Upper lobe of left lung (tissue), 4 donors: ENCODE data around the gene AIMP1.

ENCODE experiments used
- EP300 ChIP-seq, 4 donors: sonication (generic); formaldehyde crosslinking; IDR thresholded peaks; one replicate each; pipeline ENCODE4 v1.5.1; 2017; ENCODE audit warnings: antibody characterized with exemption in 4 of 4, control low read depth in 2 of 4
- POLR2A ChIP-seq, 4 donors: fragments of 450-650 bp; IDR thresholded peaks; one replicate each; pipeline ENCODE4 v1.5.1; 2016 to 2017; ENCODE audit warnings: antibody characterized with exemption in 4 of 4, mild to moderate bottlenecking in 2 of 4
- POLR2AphosphoS5 ChIP-seq, 2 donors: sonication (generic); formaldehyde crosslinking; IDR thresholded peaks; one replicate each; pipeline ENCODE4 v1.5.1; 2017; ENCODE audit warnings: antibody characterized with exemption in 2 of 2
- TF ChIP-seq, protein P1 (sequence below), 6 experiments: fragments of 450-650 bp in 4 of 6; fragments of 200-600 bp in 2 of 6; sonication (generic) in 2 of 6; IDR thresholded peaks; one replicate each; pipeline ENCODE4 v1.5.1; 2016 to 2019; ENCODE audit warnings: antibody characterized with exemption in 6 of 6

DNA sequence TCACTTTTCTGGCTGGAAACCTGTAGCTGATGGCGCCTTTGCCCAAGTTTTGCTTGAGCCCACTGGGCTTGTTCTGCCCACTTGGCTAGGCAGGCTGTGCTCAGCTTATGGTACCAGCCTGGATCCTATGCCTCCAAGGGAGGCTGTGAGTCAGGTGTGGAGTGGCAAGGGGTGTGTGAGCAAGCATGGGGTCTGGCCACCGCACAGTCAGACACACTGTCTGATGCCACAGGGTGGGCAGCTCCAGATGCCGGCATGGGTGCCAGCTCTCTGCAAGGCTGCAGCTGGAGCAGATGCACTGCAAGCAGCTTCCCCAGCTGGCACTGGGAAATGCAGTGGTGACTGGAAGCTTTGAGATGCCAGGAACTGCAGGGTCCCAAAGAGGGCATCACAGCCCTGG, 68.5 kb downstream of the AIMP1 start:
- TF ChIP-seq POLR2A (IDR thresholded peaks at IDR 0.05) (no peak), POLR2AphosphoS5 (IDR thresholded peaks at IDR 0.05) (no peak), EP300 (IDR thresholded peaks at IDR 0.05) (no peak)
- TF ChIP-seq, protein P1, sequence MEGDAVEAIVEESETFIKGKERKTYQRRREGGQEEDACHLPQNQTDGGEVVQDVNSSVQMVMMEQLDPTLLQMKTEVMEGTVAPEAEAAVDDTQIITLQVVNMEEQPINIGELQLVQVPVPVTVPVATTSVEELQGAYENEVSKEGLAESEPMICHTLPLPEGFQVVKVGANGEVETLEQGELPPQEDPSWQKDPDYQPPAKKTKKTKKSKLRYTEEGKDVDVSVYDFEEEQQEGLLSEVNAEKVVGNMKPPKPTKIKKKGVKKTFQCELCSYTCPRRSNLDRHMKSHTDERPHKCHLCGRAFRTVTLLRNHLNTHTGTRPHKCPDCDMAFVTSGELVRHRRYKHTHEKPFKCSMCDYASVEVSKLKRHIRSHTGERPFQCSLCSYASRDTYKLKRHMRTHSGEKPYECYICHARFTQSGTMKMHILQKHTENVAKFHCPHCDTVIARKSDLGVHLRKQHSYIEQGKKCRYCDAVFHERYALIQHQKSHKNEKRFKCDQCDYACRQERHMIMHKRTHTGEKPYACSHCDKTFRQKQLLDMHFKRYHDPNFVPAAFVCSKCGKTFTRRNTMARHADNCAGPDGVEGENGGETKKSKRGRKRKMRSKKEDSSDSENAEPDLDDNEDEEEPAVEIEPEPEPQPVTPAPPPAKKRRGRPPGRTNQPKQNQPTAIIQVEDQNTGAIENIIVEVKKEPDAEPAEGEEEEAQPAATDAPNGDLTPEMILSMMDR (IDR thresholded peaks at IDR 0.05), result no peak
